Thoracic aorta (tissue), 2 donors: ENCODE data around the gene MTFR1L. TPM values are rescaled to one million over a fixed set of nuclear protein-coding genes. Genes with fewer than 3 reads are reported as not detected.

Source experiments
- ATAC-seq: fragments of 150-250 bp; one replicate; pipeline ENCODE4 v1.8.0; 2017; ENCODE audit warnings: low read depth; ENCODE audit not compliant: insufficient number of reproducible peaks, low FRiP score
- DNase-seq: peaks from one replicate; pipeline ENCODE4 v3.0.0-alpha.2; 2020; ENCODE audit warnings: low spot score
- H3K27ac ChIP-seq, 2 donors: fragments of 200-600 bp; sonication (generic); 1 replicate in 1 of 2; 2 replicates in 1 of 2; pipeline ENCODE4 v1.5.1; 2016; ENCODE audit warnings: mild to moderate bottlenecking in 2 of 2, moderate library complexity in 2 of 2
- H3K27me3 ChIP-seq: fragments of 200-600 bp; sonication (generic); replicated peaks from 2 replicates; pipeline ENCODE4 v1.6.0; 2016; ENCODE audit warnings: mild to moderate bottlenecking; ENCODE audit not compliant: insufficient read depth
- H3K36me3 ChIP-seq: fragments of 200-600 bp; sonication (generic); one replicate; pipeline ENCODE4 v1.5.1; 2016
- H3K4me1 ChIP-seq, 2 donors: fragments of 200-600 bp; sonication (generic); 1 replicate in 1 of 2; 2 replicates in 1 of 2; pipeline versions ENCODE4 v1.5.1 to v1.6.0; 2016; ENCODE audit warnings: low read depth in 2 of 2, mild to moderate bottlenecking in 1 of 2; ENCODE audit not compliant: control insufficient read depth in 1 of 2
- H3K4me3 ChIP-seq: fragments of 200-600 bp; sonication (generic); 2 replicates; pipeline ENCODE4 v1.5.1; 2016; ENCODE audit warnings: mild to moderate bottlenecking
- H3K9me3 ChIP-seq: fragments of 200-600 bp; sonication (generic); 2 replicates; pipeline ENCODE4 v1.5.1; 2016
- total RNA-seq, 2 donors: library from RNA; depleted of rRNA; stranded (reverse); fragments of >200 nt; gene quantifications; one replicate each; pipeline versions ENCODE4 v1.1.0 to v1.2.3, GENCODE V29; 2016
- TF ChIP-seq, protein P1 (sequence below): fragments of 200-600 bp; sonication (generic); IDR thresholded peaks from one replicate; pipeline ENCODE4 v1.5.1; 2019; ENCODE audit warnings: antibody characterized with exemption

Gene MTFR1L
- total RNA-seq, 2 donors from 2014 or later, result 63.4 to 81.9 TPM

DNA sequence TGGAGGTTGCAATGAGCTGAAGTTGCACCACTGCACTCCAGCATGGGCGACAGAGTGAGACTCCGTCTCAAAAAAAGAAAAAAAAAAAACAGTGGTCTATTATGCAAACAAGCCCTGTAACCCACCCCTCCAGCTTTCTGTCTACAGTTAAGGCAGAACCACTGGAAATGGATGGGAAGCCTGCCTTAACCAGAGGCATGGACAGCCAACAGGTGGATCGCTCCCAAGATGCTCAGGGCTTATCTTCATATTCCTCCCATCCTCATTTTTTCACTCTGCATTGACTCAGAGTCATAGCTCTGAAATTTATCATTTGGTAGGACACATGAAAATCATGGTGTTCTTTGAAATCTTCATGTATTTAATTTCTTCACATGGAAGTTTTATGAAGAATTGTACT lies 8.7 kb downstream of the MTFR1L start:
- no peak for ATAC-seq

DNA sequence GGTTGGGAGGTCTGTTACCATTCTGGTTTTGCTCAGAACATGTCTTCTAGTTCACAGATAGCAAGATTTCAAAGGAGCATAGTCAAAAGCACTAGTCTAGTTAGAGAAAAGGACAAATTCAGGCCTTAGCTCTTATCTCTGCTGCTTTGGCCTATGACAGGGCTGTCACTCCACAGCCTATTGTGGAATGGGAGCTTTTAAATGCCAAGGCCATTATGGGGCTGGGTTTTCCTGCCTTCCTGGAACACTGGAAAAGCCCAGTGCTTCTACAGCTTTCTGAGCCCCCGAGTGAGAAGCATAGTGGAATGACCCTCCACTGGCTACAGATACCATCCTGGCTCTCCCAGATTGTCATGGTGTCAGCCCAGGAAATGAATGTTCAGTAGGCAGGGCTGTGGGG lies 9.3 kb downstream of the MTFR1L start:
- Histone ChIP-seq H3K4me3 (no peak overlapping the region), H3K36me3 (peaks cover 75% of the 10 kb centered on the region), H3K9me3 (no peaks in the 10 kb centered on the region)

More for the DNA sequence above, 8.7 kb downstream of the MTFR1L start:
- H3K36me3 ChIP-seq, result peaks cover 75% of the 10 kb centered on the region
- TF ChIP-seq, protein P1, sequence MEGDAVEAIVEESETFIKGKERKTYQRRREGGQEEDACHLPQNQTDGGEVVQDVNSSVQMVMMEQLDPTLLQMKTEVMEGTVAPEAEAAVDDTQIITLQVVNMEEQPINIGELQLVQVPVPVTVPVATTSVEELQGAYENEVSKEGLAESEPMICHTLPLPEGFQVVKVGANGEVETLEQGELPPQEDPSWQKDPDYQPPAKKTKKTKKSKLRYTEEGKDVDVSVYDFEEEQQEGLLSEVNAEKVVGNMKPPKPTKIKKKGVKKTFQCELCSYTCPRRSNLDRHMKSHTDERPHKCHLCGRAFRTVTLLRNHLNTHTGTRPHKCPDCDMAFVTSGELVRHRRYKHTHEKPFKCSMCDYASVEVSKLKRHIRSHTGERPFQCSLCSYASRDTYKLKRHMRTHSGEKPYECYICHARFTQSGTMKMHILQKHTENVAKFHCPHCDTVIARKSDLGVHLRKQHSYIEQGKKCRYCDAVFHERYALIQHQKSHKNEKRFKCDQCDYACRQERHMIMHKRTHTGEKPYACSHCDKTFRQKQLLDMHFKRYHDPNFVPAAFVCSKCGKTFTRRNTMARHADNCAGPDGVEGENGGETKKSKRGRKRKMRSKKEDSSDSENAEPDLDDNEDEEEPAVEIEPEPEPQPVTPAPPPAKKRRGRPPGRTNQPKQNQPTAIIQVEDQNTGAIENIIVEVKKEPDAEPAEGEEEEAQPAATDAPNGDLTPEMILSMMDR, result no peak
- H3K27ac ChIP-seq, result no peak overlapping the region
- no peak overlapping the region for H3K4me3 ChIP-seq
- H3K9me3 ChIP-seq, result no peaks in the 10 kb centered on the region
- DNase-seq, result no peak
- no peaks in the 10 kb centered on the region for H3K4me1 ChIP-seq
- H3K27me3 ChIP-seq, result no peaks in the 10 kb centered on the region

DNA sequence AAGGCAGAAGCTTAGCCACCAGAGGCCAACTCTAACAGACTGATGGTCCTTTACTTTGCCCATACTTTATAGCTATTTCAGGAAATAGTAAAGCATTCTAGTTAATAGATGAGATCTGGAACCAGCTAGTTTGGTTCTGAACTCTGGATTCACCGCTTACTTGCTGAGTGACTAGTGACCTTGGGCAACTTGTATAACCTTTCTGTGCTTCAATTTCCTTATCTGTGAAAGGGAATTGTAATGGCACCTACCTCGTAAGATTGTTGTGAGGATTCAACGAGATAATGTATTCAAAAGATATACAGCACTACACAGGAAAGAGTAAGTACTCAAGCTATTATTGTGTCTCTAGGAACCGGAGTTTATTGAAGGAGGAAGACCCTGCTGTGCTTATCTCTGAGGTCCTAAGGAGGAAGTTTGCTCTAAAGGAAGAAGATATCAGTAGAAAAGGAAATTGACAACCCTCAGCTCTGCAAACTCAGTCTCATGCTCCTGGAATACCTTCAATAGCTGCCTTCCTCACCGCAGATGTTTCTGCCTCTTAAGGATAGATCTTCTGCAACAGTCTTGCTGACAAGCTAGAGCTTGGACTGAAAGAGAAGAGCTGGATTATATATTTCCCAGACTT lies 11.9 kb downstream of the MTFR1L start:
- H3K4me1 ChIP-seq, result peaks cover 0 to 16% of the 10 kb centered on the region in 2 donors
- ATAC-seq (no peak), DNase-seq (no peak)
- TF ChIP-seq, protein P1, result no peak
- no peaks in the 10 kb centered on the region for H3K9me3 ChIP-seq
- H3K27me3 ChIP-seq, result no peaks in the 10 kb centered on the region
- H3K27ac ChIP-seq, result no peak overlapping the region
- peaks cover 65% of the 10 kb centered on the region for H3K36me3 ChIP-seq
- H3K4me3 ChIP-seq, result no peak overlapping the region

More for the DNA sequence above, 9.3 kb downstream of the MTFR1L start:
- no peaks in the 10 kb centered on the region for H3K4me1 ChIP-seq
- no peak for ATAC-seq
- DNase-seq, result no peak
- no peaks in the 10 kb centered on the region for H3K27me3 ChIP-seq
- H3K27ac ChIP-seq, result no peak overlapping the region
- TF ChIP-seq, protein P1, result no peak

DNA sequence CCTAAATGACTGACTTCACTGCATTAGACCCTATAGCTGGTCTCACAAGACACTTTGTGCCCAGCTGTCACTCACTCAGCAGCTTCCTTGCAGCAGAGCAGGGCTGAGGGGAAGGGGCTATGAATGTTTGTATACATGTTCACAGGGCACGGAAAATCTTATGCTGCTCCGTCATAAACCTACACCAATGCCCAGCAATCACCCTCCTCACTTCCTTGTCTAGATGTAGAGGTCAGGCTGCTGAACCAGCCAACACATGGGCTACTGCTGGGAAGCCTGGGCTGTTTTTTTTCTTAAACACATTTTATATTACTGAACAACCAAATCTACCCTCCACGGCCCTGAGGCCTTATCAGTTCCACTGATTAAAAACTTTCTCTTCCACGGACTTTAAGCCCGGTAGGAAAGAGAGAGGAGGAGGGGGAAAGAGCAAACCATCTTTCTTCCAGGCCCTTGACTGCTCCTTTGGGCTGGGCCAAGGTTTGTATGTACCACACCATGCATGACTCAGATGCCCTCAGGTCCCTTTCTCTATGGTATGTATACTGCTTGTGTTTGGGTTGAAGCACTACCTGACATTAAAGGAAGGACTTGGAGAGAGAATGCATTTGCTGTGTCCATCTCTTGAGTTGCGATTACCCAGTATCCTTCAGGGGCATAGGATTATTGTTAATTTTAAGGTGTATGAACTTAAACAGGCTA lies 12.7 kb downstream of the MTFR1L start:
- DNase-seq (no peak), ATAC-seq (no peak)

DNA sequence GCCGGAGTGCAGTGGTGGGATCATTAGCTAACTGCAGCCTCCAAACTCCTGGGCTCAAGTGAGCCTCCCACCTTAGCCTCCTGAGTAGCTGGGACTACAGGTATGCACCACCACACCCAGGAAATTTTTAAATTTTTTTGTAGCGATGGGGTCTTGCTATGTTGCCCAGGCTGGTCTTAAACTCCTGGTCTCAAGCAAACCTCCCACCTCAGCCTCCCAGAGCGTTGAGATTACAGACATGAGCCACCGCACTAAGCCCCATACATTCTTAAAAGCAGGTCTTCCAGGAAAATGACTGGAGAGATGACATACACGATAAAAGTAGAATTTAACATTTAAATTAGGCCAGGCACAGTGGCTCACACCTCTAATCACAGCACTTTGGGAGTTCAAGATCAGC lies 13.4 kb downstream of the MTFR1L start:
- Histone ChIP-seq H3K4me3 (no peak overlapping the region), H3K4me1 (peaks cover 0 to 18% of the 10 kb centered on the region in 2 donors), H3K27ac (no peak overlapping the region), H3K36me3 (peaks cover 50% of the 10 kb centered on the region), H3K9me3 (no peaks in the 10 kb centered on the region), H3K27me3 (no peaks in the 10 kb centered on the region)
- DNase-seq, result no peak
- TF ChIP-seq, protein P1, result no peak
- no peak for ATAC-seq

More for the DNA sequence above, 12.7 kb downstream of the MTFR1L start:
- Histone ChIP-seq H3K36me3 (peaks cover 57% of the 10 kb centered on the region), H3K4me1 (peaks cover 0 to 18% of the 10 kb centered on the region in 2 donors), H3K27ac (no peak overlapping the region), H3K27me3 (no peaks in the 10 kb centered on the region), H3K9me3 (no peaks in the 10 kb centered on the region), H3K4me3 (no peak overlapping the region)
- TF ChIP-seq, protein P1, result no peak
